PC-3 (cell line): ENCODE results near the gene DPH3. TPM values are rescaled to one million over a fixed set of nuclear protein-coding genes. Genes with fewer than 3 reads are reported as not detected.

Source experiments
- ATAC-seq: fragments of 200-7000 bp; cut with Tn5 transposase; 2 replicates; pipeline ENCODE4 v1.9.1; 2020; ENCODE audit warnings: mild to moderate bottlenecking, moderate library complexity
- BruUV-seq: library from RNA; stranded (reverse); fragments of 400-500 nt; replicated peaks from 2 replicates; lab custom pipeline; 2021; lab: Mats Ljungman, UMichigan
- CTCF ChIA-PET: fragments of 300-600 bp; sonication (Branson Sonifier 250); formaldehyde crosslinking; loops from one replicate; lab custom pipeline; 2022; ENCODE audit warnings: antibody characterized with exemption; lab: Charles Lee
- POLR2A ChIA-PET: fragments of 300-600 bp; sonication (Branson Sonifier 250); formaldehyde crosslinking; loops from one replicate; lab custom pipeline; 2022; ENCODE audit warnings: antibody characterized with exemption; ENCODE audit not compliant: unreplicated experiment; lab: Charles Lee
- DNase-seq: peaks from one replicate; pipeline ENCODE4 v3.0.0-alpha.2; 2015
- H2AFZ ChIP-seq: fragments of 300-600 bp; sonication (generic); 2 replicates; pipeline ENCODE4 v1.6.0; 2016; ENCODE audit warnings: antibody characterized with exemption, low read length
- H3F3A ChIP-seq: fragments of 300-600 bp; sonication (generic); one replicate; pipeline ENCODE4 v1.6.0; 2017; ENCODE audit warnings: antibody characterized with exemption, low read length, control low read depth, mild to moderate bottlenecking; ENCODE audit not compliant: unreplicated experiment
- H3K27ac ChIP-seq: fragments of 300-600 bp; sonication (generic); 2 replicates; pipeline ENCODE4 v1.5.1; 2016; ENCODE audit warnings: mild to moderate bottlenecking, low read length
- H3K27me3 ChIP-seq: fragments of 300-600 bp; sonication (generic); 2 replicates; pipeline ENCODE4 v1.6.1; 2016; ENCODE audit warnings: low read length, mixed read lengths
- H3K36me3 ChIP-seq: fragments of 300-600 bp; sonication (generic); 2 replicates; pipeline ENCODE4 v1.6.1; 2016; ENCODE audit warnings: low read depth, mixed run types, low read length, mixed read lengths
- H3K4me1 ChIP-seq: fragments of 300-600 bp; sonication (generic); 2 replicates; pipeline ENCODE4 v1.5.1; 2016; ENCODE audit warnings: low read length; ENCODE audit not compliant: insufficient read depth
- H3K4me2 ChIP-seq: fragments of 300-600 bp; sonication (generic); 2 replicates; pipeline ENCODE4 v1.6.0; 2016; ENCODE audit warnings: low read length
- H3K4me3 ChIP-seq: fragments of 300-600 bp; sonication (generic); 2 replicates; pipeline ENCODE4 v1.5.1; 2016; ENCODE audit warnings: mild to moderate bottlenecking, low read length, mixed read lengths
- H3K79me2 ChIP-seq: fragments of 300-600 bp; sonication (generic); 2 replicates; pipeline ENCODE4 v1.6.1; 2017; ENCODE audit warnings: low read length, mixed read lengths
- H3K9ac ChIP-seq: fragments of 300-600 bp; sonication (generic); 2 replicates; pipeline ENCODE4 v1.6.0; 2016; ENCODE audit warnings: mild to moderate bottlenecking, low read length
- H3K9me2 ChIP-seq: fragments of 300-600 bp; sonication (generic); replicated peaks from 2 replicates; pipeline ENCODE4 v1.6.1; 2016; ENCODE audit warnings: mixed run types, low read length, mixed read lengths
- H3K9me3 ChIP-seq: fragments of 300-600 bp; sonication (generic); 2 replicates; pipeline ENCODE4 v1.6.1; 2016; ENCODE audit warnings: low read length, mixed read lengths
- H4K20me1 ChIP-seq: fragments of 300-600 bp; sonication (generic); 2 replicates; pipeline ENCODE4 v1.6.1; 2016; ENCODE audit warnings: low read length, mixed read lengths
- CTCF ChIP-seq: fragments of 300-600 bp; sonication (generic); conservative IDR thresholded peaks from 2 replicates; pipeline ENCODE4 v1.5.1; 2017; ENCODE audit warnings: antibody characterized with exemption, low read depth, mild to moderate bottlenecking, low read length
- EZH2 ChIP-seq: fragments of 300-600 bp; sonication (generic); IDR thresholded peaks from one replicate; pipeline ENCODE4 v1.6.1; 2017; ENCODE audit warnings: antibody characterized with exemption, mild to moderate bottlenecking, low read length; ENCODE audit not compliant: unreplicated experiment
- EZH2phosphoT487 ChIP-seq: fragments of 300-600 bp; sonication (generic); IDR thresholded peaks from 2 replicates; pipeline ENCODE4 v1.6.1; 2018; ENCODE audit warnings: mild to moderate bottlenecking, antibody characterized with exemption, low read length, borderline replicate concordance
- intact Hi-C: fragments of 100-400 bp; cut with micrococcal nuclease; formaldehyde crosslinking; loops from 2 replicates; pipeline ENCODE4 v1.9.0; 2023
- total RNA-seq: library from RNA; depleted of rRNA; stranded (reverse); fragments of >200 nt; gene quantifications from 2 replicates; pipeline ENCODE4 v1.2.3, GENCODE V29; 2014

DPH3 gene
- total RNA-seq, 1 experiment from 2014 or later: 10.2 TPM

- no peak overlapping the region for H3K4me2 ChIP-seq
- peaks cover 6% of the 10 kb centered on the region; the same call in 1 of the 2 replicates for H3K36me3 ChIP-seq
- DNase-seq (no peak), ATAC-seq (no peak)
- H4K20me1 ChIP-seq: no peaks in the 10 kb centered on the region
- no peaks in the 10 kb centered on the region for H3K9me2 ChIP-seq
- peaks cover 8% of the 10 kb centered on the region for H3K4me1 ChIP-seq
- H3K9ac ChIP-seq: no peak overlapping the region
- H3F3A ChIP-seq: no peaks in the 10 kb centered on the region
- intact Hi-C loops: loop anchor here (1.0 kb wide), 1 partner anchor 209 kb away; no protein-coding TSS in a partner anchor
- no peaks in the 10 kb centered on the region for H3K27me3 ChIP-seq
- no peaks in the 10 kb centered on the region for H3K9me3 ChIP-seq
- no peaks in the 10 kb centered on the region for H3K79me2 ChIP-seq
- POLR2A ChIA-PET: no interaction called here
- H2AFZ ChIP-seq: no peak overlapping the region
- BruUV-seq: no TSS peak
- H3K4me3 ChIP-seq: no peak overlapping the region
- TF ChIP-seq EZH2 (no peak), CTCF (no peak), EZH2phosphoT487 (no peak)
- no peak overlapping the region for H3K27ac ChIP-seq
- CTCF ChIA-PET: no interaction called here
Measured at GRCh38 chr3:16308727-16309126, 44.0 kb upstream of the DPH3 start.

- Histone ChIP-seq H3K27ac (no peak overlapping the region), H3K36me3 (peaks cover 11% of the 10 kb centered on the region; the same call in 1 of the 2 replicates), H3K9ac (no peak overlapping the region), H2AFZ (no peak overlapping the region), H3K9me3 (no peaks in the 10 kb centered on the region), H3K79me2 (no peaks in the 10 kb centered on the region), H3F3A (no peaks in the 10 kb centered on the region), H3K9me2 (no peaks in the 10 kb centered on the region), H3K4me2 (no peak overlapping the region), H3K4me1 (peaks cover 8% of the 10 kb centered on the region), H3K4me3 (no peak overlapping the region), H4K20me1 (no peaks in the 10 kb centered on the region), H3K27me3 (no peaks in the 10 kb centered on the region)
- TF ChIP-seq CTCF (no peak), EZH2phosphoT487 (no peak), EZH2 (no peak)
- BruUV-seq: no TSS peak
- POLR2A ChIA-PET: no interaction called here
- DNase-seq (no peak), ATAC-seq (no peak)
- CTCF ChIA-PET: no interaction called here
- intact Hi-C loops: no loop called here
Measured at GRCh38 chr3:16307832-16308531, 43.2 kb upstream of the DPH3 start.

- H3K4me2 ChIP-seq: no peak overlapping the region
- H3K9me2 ChIP-seq: no peaks in the 10 kb centered on the region
- no peaks in the 10 kb centered on the region for H4K20me1 ChIP-seq
- POLR2A ChIA-PET: no interaction called here
- TF ChIP-seq EZH2phosphoT487 (no peak), EZH2 (no peak), CTCF (no peak)
- H3K4me3 ChIP-seq: no peak overlapping the region
- DNase-seq (no peak), ATAC-seq (no peak)
- intact Hi-C loops: no loop called here
- H3K27ac ChIP-seq: no peak overlapping the region
- CTCF ChIA-PET: no interaction called here
- no peaks in the 10 kb centered on the region for H3F3A ChIP-seq
- no peaks in the 10 kb centered on the region for H3K27me3 ChIP-seq
- H3K36me3 ChIP-seq: peaks cover 19% of the 10 kb centered on the region; the same call in 1 of the 2 replicates
- BruUV-seq: no TSS peak
- no peak overlapping the region for H2AFZ ChIP-seq
- H3K4me1 ChIP-seq: peaks cover 6% of the 10 kb centered on the region
- no peaks in the 10 kb centered on the region for H3K79me2 ChIP-seq
- H3K9ac ChIP-seq: no peak overlapping the region
- no peaks in the 10 kb centered on the region for H3K9me3 ChIP-seq
Measured at GRCh38 chr3:16305111-16305541, 40.4 kb upstream of the DPH3 start.
